HepG2 (cell line): Measurements from ENCODE around the gene ZNF771. TPM values are rescaled to one million over a fixed set of nuclear protein-coding genes. Genes with fewer than 3 reads are reported as not detected.

Source experiments
- ATF3 ChIP-seq: sonication (generic); formaldehyde crosslinking; IDR thresholded peaks from 2 replicates; pipeline ENCODE4 v1.4.0; 2020; ENCODE audit warnings: missing genetic modification reagents
- ATF7-NPFF ChIP-seq: sonication (generic); formaldehyde crosslinking; IDR thresholded peaks from 2 replicates; pipeline ENCODE4 v1.8.1; 2023; ENCODE audit warnings: mild to moderate bottlenecking, low read depth, missing genetic modification reagents, moderate library complexity
- BCL6 ChIP-seq: IDR thresholded peaks from 2 replicates; pipeline ENCODE4 v1.6.1; 2016; ENCODE audit warnings: missing genetic modification reagents, missing compliant biosample characterization
- CEBPZ ChIP-seq: IDR thresholded peaks from 2 replicates; pipeline ENCODE4 v1.6.1; 2012; ENCODE audit warnings: low read length, improper control_type of control experiment
- DNMT3B ChIP-seq: conservative IDR thresholded peaks from 2 replicates; pipeline ENCODE4 v1.6.1; 2016; ENCODE audit warnings: missing biosample characterization, control low read depth
- ELF1 ChIP-seq: sonication (generic); formaldehyde crosslinking; IDR thresholded peaks from 2 replicates; pipeline ENCODE4 v1.4.0; 2020; ENCODE audit warnings: missing genetic modification reagents
- MED13 ChIP-seq: sonication (generic); formaldehyde crosslinking; IDR thresholded peaks from 2 replicates; pipeline ENCODE4 v1.5.0; 2020; ENCODE audit warnings: missing genetic modification reagents
- NCOA2 ChIP-seq: sonication (generic); formaldehyde crosslinking; IDR thresholded peaks from 2 replicates; pipeline ENCODE4 v1.8.0; 2022; ENCODE audit warnings: inconsistent platforms
- NCOA5 ChIP-seq: sonication (generic); formaldehyde crosslinking; IDR thresholded peaks from 2 replicates; pipeline ENCODE4 v1.4.0; 2020; ENCODE audit warnings: missing genetic modification reagents
- NFYB ChIP-seq: sonication (generic); formaldehyde crosslinking; IDR thresholded peaks from 2 replicates; pipeline ENCODE4 v1.4.0; 2020; ENCODE audit warnings: missing genetic modification reagents
- REPIN1 ChIP-seq: sonication (generic); formaldehyde crosslinking; IDR thresholded peaks from 2 replicates; pipeline ENCODE4 v1.8.0; 2022; ENCODE audit warnings: missing genetic modification reagents, low read depth, mild to moderate bottlenecking, borderline replicate concordance
- SMAD3 ChIP-seq: sonication (generic); formaldehyde crosslinking; IDR thresholded peaks from 2 replicates; pipeline ENCODE4 v1.4.0; 2020; ENCODE audit warnings: missing genetic modification reagents
- ZBTB1 ChIP-seq: sonication (generic); formaldehyde crosslinking; IDR thresholded peaks from 2 replicates; pipeline ENCODE4 v1.4.0; 2020; ENCODE audit warnings: missing genetic modification reagents, borderline replicate concordance
- ZBTB7A ChIP-seq: sonication (generic); formaldehyde crosslinking; IDR thresholded peaks from 2 replicates; pipeline ENCODE4 v1.8.0; 2022; ENCODE audit warnings: mild to moderate bottlenecking, missing genetic modification reagents
- ZNF776 ChIP-seq: sonication (generic); formaldehyde crosslinking; IDR thresholded peaks from 2 replicates; pipeline ENCODE4 v1.4.0; 2020; ENCODE audit warnings: mild to moderate bottlenecking, missing genetic modification reagents
- ZSCAN25 ChIP-seq: sonication (generic); formaldehyde crosslinking; IDR thresholded peaks from 2 replicates; pipeline ENCODE4 v1.8.0; 2022; ENCODE audit warnings: mild to moderate bottlenecking, missing genetic modification reagents
- polyA plus RNA-seq, 8 experiments: library from polyadenylated mRNA; depleted of rRNA in 3 of 8; stranded (reverse) in 7 of 8; unstranded in 1 of 8; fragments of >200 nt; fragmentation: Illumina TruSeq in 4 of 8; extraction: Trizol in 4 of 8; gene quantifications; 2 replicates each; pipeline versions ENCODE4 v1.2.1 to v1.2.3, GENCODE V29; 2011 to 2016; ENCODE audit warnings: low read depth in 4 of 8, missing spikeins in 1 of 8, mixed read lengths in 1 of 8; ENCODE audit not compliant: insufficient read depth in 1 of 8
- total RNA-seq, 5 experiments: library from RNA; depleted of rRNA; stranded (reverse); fragments of >200 nt; fragmentation: Illumina TruSeq; extraction: Trizol; gene quantifications; 2 replicates each; pipeline ENCODE4 v1.2.3, GENCODE V29; 2016; ENCODE audit warnings: low read depth in 1 of 5
- TF ChIP-seq, protein P1 (sequence below): sonication (generic); formaldehyde crosslinking; IDR thresholded peaks from 2 replicates; pipeline ENCODE4 v1.5.0; 2020; ENCODE audit warnings: missing genetic modification reagents, mild to moderate bottlenecking, borderline replicate concordance
- TF ChIP-seq, protein P2 (sequence below): sonication (generic); formaldehyde crosslinking; IDR thresholded peaks from 2 replicates; pipeline ENCODE4 v1.4.0; 2020; ENCODE audit warnings: low read depth, mild to moderate bottlenecking, missing genetic modification reagents
- TF ChIP-seq, protein P3 (sequence below): IDR thresholded peaks from 2 replicates; pipeline ENCODE4 v1.6.1; 2012; ENCODE audit warnings: inconsistent platforms
- TF ChIP-seq, protein P4 (sequence below): sonication (generic); formaldehyde crosslinking; IDR thresholded peaks from 2 replicates; pipeline ENCODE4 v1.9.0; 2021; ENCODE audit warnings: missing genetic modification reagents, borderline replicate concordance

Gene ZNF771
- total and polyA plus RNA-seq, 2 of the 13 experiments (the other 11 are each of a cell fraction or from before 2014, with no cell fraction given) = 5.0 to 11.8 TPM

- TF ChIP-seq BCL6 (CRISPR knock-in tag) = peak; percentile 26
- TF ChIP-seq ELF1 (CRISPR knock-in tag) = 0 out of 2 replicates have a peak, but pooled peaks have one; percentile 41
- peak; percentile 84 for TF ChIP-seq SMAD3 (CRISPR knock-in tag)
- TF ChIP-seq, protein P1, sequence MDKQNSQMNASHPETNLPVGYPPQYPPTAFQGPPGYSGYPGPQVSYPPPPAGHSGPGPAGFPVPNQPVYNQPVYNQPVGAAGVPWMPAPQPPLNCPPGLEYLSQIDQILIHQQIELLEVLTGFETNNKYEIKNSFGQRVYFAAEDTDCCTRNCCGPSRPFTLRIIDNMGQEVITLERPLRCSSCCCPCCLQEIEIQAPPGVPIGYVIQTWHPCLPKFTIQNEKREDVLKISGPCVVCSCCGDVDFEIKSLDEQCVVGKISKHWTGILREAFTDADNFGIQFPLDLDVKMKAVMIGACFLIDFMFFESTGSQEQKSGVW (CRISPR knock-in tag) = no peak
- no peak for TF ChIP-seq ATF3 (CRISPR knock-in tag)
- TF ChIP-seq, protein P2, sequence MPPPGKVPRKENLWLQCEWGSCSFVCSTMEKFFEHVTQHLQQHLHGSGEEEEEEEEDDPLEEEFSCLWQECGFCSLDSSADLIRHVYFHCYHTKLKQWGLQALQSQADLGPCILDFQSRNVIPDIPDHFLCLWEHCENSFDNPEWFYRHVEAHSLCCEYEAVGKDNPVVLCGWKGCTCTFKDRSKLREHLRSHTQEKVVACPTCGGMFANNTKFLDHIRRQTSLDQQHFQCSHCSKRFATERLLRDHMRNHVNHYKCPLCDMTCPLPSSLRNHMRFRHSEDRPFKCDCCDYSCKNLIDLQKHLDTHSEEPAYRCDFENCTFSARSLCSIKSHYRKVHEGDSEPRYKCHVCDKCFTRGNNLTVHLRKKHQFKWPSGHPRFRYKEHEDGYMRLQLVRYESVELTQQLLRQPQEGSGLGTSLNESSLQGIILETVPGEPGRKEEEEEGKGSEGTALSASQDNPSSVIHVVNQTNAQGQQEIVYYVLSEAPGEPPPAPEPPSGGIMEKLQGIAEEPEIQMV (CRISPR knock-in tag) = no peak
- TF ChIP-seq ZSCAN25 = peak; percentile 76; the same call in 1 of the 2 replicates
- no peak for TF ChIP-seq NCOA2 (CRISPR knock-in tag)
- no peak for TF ChIP-seq ZNF776 (CRISPR knock-in tag)
- TF ChIP-seq ATF7-NPFF = no peak
- no peak for TF ChIP-seq MED13 (CRISPR knock-in tag)
- no peak for TF ChIP-seq CEBPZ
- peak; percentile 10; the same call in 1 of the 2 replicates for TF ChIP-seq ZBTB7A (CRISPR knock-in tag)
- TF ChIP-seq REPIN1 (CRISPR knock-in tag) = peak; percentile 78; the same call in 1 of the 2 replicates
- TF ChIP-seq NCOA5 (CRISPR knock-in tag) = no peak
- no peak for TF ChIP-seq NFYB
- TF ChIP-seq, protein P3, sequence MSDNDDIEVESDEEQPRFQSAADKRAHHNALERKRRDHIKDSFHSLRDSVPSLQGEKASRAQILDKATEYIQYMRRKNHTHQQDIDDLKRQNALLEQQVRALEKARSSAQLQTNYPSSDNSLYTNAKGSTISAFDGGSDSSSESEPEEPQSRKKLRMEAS = peak; percentile 54; the same call in 1 of the 2 replicates
- TF ChIP-seq DNMT3B (CRISPR knock-in tag) = no peak; the same call in 1 of the 2 replicates
- TF ChIP-seq, protein P4, sequence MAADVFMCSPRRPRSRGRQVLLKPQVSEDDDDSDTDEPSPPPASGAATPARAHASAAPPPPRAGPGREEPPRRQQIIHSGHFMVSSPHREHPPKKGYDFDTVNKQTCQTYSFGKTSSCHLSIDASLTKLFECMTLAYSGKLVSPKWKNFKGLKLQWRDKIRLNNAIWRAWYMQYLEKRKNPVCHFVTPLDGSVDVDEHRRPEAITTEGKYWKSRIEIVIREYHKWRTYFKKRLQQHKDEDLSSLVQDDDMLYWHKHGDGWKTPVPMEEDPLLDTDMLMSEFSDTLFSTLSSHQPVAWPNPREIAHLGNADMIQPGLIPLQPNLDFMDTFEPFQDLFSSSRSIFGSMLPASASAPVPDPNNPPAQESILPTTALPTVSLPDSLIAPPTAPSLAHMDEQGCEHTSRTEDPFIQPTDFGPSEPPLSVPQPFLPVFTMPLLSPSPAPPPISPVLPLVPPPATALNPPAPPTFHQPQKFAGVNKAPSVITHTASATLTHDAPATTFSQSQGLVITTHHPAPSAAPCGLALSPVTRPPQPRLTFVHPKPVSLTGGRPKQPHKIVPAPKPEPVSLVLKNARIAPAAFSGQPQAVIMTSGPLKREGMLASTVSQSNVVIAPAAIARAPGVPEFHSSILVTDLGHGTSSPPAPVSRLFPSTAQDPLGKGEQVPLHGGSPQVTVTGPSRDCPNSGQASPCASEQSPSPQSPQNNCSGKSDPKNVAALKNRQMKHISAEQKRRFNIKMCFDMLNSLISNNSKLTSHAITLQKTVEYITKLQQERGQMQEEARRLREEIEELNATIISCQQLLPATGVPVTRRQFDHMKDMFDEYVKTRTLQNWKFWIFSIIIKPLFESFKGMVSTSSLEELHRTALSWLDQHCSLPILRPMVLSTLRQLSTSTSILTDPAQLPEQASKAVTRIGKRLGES = no peak
- no peak for TF ChIP-seq ZBTB1
Measured at GRCh38 chr16:30409125-30410060, 2.0 kb downstream of the ZNF771 start (continued).
